ENCODE results near the gene TDRD10.
A peak's percentile ranks its signal among the peaks of the same experiment; 100 is the strongest.

TDRD10 gene

GRCh38 chr1:154502066-154502743, at the start of gene TDRD10, which contains the start of gene SHE:
TSS of gene TDRD10 (plus strand) at chr1:154502219. CDS start at chr1:154506904, 4,685 bp downstream.
TSS of gene SHE (minus strand) at chr1:154502412. CDS start at chr1:154502026, 386 bp downstream.
- no peak for DNase-seq

- no peak for DNase-seq
Measured at GRCh38 chr1:154453161-154453560, 48.9 kb upstream of the TDRD10 start.

GRCh38 chr1:154453574-154454352, 48.3 kb upstream of the TDRD10 start:
- DNase-seq: no peak

- DNase-seq: peak; percentile 38
Measured at GRCh38 chr1:154454386-154455120, 47.5 kb upstream of the TDRD10 start.

GRCh38 chr1:154456631-154457030, 45.4 kb upstream of the TDRD10 start:
- no peak for DNase-seq

- DNase-seq: no peak
Measured at GRCh38 chr1:154459080-154459479, 42.9 kb upstream of the TDRD10 start.

- DNase-seq: no peak
Measured at GRCh38 chr1:154460695-154461260, 41.2 kb upstream of the TDRD10 start.

- DNase-seq: no peak
Measured at GRCh38 chr1:154463512-154463990, 38.5 kb upstream of the TDRD10 start.

- no peak for DNase-seq
Measured at GRCh38 chr1:154465621-154466195, 36.3 kb upstream of the TDRD10 start.

- no peak for DNase-seq
Measured at GRCh38 chr1:154466206-154466605, 35.8 kb upstream of the TDRD10 start.

- DNase-seq: no peak
Measured at GRCh38 chr1:154466921-154467417, 35.0 kb upstream of the TDRD10 start.

GRCh38 chr1:154467434-154468102, 34.5 kb upstream of the TDRD10 start:
- DNase-seq: no peak

- no peak for DNase-seq
Measured at GRCh38 chr1:154468535-154469250, 33.3 kb upstream of the TDRD10 start.

GRCh38 chr1:154469844-154470560, 32.0 kb upstream of the TDRD10 start:
- no peak for DNase-seq

- DNase-seq: no peak
Measured at GRCh38 chr1:154471304-154471703, 30.7 kb upstream of the TDRD10 start.

GRCh38 chr1:154474802-154475201, 27.2 kb upstream of the TDRD10 start:
- no peak for DNase-seq

GRCh38 chr1:154476791-154477190, 25.2 kb upstream of the TDRD10 start:
- DNase-seq: no peak

GRCh38 chr1:154478013-154478412, 24.0 kb upstream of the TDRD10 start:
- no peak for DNase-seq

- no peak for DNase-seq
Measured at GRCh38 chr1:154478639-154479038, 23.4 kb upstream of the TDRD10 start.

- DNase-seq: peak; percentile 53
Measured at GRCh38 chr1:154479764-154480421, 22.1 kb upstream of the TDRD10 start.
